Measurements from ENCODE around the gene TMEM273. TPM values are rescaled to one million over a fixed set of nuclear protein-coding genes. Genes with fewer than 3 reads are reported as not detected.

The TMEM273 gene
- polyA plus RNA-seq, 3 donors = 2.2 to 3.0 (median 2.5) TPM

DNA sequence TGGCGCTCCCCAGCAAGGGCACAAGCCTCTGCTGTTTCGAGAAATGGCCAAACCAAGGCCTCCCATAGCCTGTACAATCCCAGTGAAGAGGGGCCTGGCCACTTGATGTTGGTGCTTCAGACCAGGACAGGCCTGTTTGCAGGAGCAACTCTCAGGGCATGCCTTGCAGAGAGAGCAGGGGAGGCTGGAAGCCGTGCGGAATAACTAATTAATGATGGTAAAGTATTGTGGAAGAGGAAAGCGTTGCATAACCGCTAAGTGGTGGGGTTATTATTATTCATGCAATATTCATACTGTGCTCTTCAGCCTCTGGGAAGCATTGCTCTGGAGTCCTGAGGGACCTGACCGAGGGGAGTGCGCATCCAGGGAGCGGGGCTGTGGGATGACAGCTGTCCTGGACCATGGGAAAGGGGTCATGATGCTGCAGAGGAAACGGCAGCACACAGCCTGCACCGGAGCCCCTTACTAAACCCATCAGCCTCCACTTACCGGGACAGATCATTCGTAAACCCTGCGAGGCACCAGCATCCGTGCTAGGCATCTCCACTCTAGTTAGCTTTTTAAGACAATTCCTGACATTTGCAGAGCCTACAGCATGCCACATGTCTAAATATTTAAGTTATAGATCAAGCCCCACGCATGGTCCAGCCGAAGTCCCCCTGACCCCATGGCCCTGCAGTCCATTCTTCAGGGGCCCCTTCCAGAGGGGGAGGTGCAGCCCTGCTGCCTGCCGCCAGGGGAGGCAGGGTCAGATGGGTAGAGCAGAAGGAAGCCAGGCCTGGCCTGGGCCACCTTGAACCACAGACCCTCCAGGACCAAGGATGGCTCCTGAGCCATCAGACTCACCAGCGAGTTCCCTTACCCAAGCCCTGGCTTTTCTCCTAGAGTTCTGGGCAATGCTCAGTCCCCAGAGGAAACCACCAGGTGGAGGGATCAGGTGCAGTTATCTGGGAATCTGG, 11.6 kb downstream of the TMEM273 start:
- DNase-seq = no peak

GRCh38 chr10:49175587-49176309, 12.4 kb downstream of the TMEM273 start:
- no peak for DNase-seq

DNA sequence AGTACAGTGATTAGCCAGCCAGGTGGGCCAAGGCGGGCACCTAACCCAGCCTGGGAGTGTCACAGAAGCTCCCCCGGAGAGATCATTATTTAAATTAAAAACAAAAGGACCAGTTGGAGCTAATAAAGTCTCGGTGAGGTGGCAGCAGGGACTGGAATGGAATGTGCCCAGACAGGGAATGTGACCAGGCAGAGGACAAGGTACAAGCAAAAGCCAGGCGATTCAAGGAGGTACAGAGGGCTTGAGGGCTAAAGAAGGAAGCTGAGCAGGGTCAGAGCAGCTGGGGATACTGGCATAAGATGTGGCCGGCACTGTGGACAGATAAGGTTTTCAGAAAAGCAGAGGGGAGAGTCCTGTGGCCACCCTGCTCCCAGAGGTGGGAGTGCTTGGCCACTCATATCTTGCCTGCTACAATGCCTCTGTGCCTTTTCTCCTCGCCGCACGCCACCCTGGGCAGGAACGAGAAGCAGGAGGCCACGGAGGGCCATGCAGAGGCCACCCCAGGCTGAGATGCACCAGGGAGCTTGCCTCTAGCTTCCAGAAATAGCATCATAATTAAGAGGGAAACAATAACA, 13.2 kb downstream of the TMEM273 start:
- DNase-seq = no peak

DNA sequence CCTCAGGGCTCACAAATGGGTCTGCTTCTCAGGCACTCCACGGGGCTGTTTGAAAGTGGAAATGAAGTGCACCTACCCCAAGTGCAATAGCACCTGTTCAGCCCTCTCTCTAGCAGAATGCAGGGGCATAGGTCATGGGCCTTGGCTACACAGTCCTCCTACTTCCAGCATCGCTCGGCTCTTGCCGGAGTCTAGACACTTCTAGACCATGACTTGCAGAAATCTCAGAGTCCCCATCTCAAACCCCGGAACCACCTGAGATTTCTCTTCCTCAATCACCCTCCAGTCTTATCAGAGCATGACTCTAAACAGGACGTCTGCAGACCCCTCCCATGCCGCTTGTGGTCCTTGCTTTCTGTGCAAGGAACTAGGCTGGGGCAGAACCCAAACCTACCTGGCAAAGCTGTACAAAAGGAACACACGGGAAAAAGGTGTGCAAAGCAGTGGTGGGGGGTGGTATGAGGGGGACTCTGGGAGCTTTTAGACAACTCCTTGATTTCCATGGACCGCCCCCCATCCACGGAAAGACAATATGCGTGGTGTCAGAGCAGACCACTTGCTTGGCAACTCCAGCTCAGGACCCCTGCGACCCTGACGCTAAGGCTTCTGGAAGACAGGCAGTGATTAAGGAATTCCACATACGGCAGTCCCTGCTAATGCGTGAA, 13.8 kb downstream of the TMEM273 start:
- no peak for DNase-seq

- no peak for DNase-seq
These were observed 14.3 kb downstream of the TMEM273 start for GRCh38 chr10:49173853-49174252.

DNA sequence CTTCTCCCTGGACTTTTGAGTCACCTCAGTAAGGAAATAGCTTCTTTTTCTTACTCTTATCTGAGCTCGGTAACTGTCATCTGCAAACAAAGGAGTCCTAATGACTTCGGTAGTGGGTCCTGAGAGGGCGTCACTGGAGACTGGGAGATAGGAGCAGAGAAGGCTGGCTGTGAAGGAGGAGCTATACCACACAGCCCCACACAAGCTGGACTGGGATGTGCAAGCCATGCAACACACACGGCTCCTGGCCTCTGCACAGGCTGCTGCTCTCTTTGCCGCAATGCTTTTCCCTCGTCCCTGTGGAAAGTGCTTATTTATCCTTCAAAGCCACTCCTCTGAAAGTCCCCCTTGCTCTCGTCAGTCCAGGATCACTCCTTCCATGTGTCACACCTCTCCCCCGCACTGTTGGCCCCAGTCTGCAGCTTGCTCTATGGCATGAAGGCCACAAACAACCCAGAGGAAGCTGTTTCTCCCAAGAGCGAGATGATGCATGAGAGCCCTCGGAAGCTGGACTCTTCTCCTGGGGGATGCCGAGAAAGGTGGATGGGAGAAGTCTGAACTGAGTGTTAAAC, 14.9 kb downstream of the TMEM273 start:
- DNase-seq = no peak

DNA sequence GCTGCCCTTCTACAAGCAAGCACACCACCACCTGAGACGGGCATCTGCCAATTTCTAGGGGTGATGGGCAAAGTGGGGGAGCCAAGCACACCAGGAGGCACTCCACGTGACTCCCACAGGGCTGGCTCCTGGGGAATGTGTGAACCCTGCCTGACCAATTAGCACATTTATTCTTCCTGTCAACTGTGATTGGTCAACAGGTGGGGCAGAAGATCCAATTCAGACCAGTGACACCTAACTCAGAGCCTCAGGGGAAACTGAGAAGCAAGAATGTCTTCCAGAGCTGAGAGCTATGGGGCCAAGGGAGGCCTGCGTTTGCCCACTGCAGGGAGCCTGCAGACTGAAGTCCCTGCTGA, 15.4 kb downstream of the TMEM273 start:
- no peak for DNase-seq

- no peak for DNase-seq
These were observed 16.0 kb downstream of the TMEM273 start for GRCh38 chr10:49172061-49172776.

DNA sequence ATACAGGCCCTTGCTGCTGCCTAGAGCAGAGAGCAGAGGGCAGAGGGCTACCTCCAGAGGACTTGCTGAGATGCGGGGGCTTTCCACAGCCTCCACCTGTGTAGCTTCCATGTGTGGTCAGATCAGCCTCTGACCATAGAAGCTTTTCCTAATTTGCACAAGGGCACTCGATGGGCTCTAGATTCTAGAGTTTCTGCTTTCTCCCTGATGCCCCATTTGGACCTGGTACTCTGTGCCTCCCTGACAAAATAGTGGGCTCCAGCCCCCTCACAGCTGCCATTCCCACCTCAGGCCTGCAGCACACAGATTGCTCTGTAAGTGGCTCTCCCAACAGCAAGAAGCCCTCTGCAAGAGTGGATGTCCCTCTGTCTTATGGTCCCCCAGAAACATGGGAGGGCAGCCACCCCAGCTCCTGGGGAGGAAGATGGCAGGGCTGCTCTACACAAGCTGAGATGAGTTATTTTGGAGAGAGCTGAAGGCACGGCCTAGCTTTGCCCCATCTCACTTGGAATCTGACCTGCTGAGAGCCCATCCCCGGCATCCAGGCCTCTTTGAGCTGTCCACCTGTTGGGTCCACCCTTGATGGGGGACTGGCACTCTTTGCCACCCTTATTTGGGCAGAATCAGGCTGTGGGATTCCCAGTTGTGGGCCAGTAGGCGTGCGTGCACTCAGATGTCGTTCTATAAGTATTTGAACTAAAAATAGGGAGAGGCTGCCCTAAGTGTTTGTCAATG, 16.7 kb downstream of the TMEM273 start:
- DNase-seq = no peak

- no peak for DNase-seq
These were observed 17.4 kb downstream of the TMEM273 start for GRCh38 chr10:49170632-49171325.

- no peak for DNase-seq
These were observed 18.4 kb downstream of the TMEM273 start for GRCh38 chr10:49169776-49170175.

- no peak for DNase-seq
These were observed 19.2 kb downstream of the TMEM273 start for GRCh38 chr10:49168831-49169500.

DNA sequence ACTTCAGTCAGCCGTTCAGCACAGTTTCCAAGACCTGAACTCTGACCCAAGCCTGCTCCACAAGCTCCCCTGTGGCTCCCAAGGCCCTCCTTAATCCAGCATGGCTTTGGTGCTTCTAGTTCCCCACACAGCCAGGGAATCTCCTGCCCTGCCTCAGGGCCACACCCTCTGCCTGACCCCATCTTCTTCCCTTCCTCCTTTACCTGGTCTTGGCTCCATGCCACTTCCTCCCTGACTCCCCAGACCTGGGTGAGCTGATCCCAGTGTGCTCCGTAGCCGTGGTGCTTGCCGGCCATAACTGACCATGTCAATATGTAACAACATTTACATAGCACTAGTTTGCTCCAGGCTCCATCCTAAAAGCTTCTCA, 20.0 kb downstream of the TMEM273 start:
- DNase-seq = no peak

DNA sequence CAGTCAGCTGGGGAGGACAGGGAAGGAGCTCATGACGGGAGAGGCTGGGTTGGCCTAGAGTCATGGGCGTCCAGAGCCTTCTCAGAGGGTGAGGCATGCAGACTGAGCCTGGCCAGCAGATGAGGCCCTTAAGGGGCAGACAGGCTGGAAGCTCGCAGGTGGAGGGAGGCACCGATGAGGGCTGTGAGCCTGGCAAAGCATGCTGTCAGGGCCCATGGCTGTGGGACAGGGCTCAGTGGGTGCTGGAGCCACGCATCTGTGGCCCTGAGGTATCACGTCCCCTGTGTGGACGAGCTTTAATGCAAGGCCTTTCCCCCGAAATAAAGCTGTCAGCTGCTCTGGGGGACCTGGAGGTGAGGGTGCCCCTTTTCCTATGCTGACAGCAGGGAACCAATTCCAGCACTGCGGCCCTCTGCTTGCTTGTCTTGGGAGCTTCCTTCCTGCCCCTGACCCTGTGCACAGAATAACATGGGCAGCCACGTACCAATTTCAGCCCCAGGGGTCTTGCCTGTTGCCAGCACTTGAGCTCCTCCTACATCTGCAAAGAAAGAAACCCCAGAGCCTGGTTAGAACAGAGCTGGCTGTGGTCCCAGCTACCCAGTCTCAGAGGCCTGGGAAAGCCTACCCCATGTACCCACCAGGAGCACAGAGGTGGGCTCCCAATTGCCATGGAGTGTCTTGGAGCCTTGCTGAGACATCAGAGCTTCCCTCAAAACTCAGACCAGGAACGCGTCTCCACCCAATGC, 20.6 kb downstream of the TMEM273 start:
- no peak for DNase-seq

DNA sequence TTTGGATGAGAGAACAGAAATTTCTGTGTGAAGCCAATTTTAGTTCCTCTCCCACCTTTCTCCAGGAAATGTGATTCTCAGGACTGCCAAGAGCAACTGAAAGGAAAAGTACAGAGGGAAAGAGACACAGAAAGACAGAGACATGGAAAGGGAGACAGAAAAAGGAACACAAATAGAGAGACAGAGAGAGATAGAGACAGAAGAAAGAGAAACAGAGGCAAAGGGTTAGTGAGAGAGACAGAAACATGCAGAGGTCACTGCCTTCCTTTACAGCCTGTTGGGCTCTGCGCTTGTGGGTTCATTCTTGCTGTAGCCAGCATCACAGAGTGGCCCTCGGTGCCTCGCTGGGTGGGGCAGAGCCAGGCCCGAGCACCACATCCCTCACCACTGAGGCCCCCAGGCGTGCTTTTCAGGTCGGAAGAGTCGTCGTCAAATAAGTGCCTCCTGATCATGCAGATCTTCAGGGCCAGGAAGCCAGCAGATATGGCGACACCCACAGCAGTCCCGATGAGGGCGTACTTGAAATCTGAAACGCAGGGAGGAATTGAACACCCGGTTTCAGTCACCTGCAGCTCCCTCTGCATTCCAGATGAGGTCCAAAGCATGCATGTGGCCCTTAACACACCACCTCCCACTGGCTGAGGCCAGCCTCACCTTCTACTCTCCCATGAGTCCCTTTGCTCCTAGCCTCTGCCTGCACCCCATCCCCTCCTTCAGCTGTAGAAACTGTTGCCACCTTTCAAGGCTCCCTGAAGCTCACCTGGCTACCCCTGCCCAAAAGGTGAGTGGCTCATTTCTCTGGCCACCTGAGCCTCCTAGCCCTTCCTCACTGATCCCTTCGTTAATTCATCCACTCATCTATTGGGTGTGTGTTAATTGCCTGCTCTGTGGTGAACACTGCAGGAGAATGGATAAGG, 21.4 kb downstream of the TMEM273 start:
- DNase-seq = no peak

DNA sequence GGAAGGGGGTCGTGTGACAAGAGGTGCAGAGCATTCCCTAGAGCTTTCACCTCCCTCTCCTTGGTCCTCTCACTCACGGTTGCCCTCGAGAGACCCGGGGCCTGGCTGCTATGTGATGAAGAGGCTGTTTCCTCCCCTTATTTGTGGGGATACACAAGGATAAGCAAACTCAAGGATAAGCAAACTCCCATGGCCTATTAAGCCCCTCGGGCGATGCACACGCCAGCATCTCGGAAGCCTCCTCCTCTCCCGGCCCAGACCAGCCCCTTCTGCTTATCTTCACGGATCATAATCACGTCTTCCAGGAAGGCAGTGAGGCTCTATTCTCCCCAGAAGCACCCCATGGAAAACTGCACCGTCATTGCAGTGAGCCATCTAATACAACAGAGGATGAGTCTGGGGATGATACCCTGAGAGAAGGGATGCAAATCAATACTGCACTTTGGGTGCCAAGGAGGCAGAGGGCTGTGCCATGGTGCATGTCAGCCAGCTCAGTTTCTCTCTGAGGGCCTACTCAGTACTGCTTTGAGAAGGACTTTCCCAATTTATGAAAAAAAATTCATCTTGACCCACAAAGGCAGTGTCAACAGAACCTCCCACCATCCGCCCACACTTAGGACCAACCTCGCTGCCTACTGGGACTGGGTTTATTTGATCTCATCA, 22.2 kb downstream of the TMEM273 start:
- no peak for DNase-seq

DNA sequence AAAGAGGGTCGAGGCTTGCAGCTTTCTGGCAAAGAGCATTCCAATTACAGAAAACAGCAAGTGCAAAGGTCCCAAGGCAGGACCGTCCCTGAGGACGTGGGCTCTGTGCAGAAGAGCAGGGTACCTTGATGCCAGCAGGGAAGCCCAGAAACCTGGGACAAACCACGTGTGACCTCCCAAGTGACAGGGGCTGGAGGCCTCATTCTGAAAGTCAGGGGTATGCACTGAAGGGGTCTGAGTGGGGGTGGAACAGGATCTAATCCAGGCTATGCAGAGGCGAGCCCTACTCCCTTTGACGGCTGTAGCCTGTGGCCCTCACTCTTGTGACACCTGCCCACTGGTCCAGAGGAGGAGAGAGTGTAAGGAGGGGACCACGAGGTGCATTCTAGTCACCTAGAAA, 22.9 kb downstream of the TMEM273 start:
- no peak for DNase-seq

Measured in renal pelvis (tissue), 4 donors.